OCI-LY3 (cell line): ENCODE measurements around the gene KLHL33.

Experiments
- EZH2phosphoT487 ChIP-seq: fragments of 200-600 bp; shearing (Covaris generic); IDR thresholded peaks from 2 replicates; pipeline ENCODE4 v1.6.1; 2018; ENCODE audit warnings: antibody characterized with exemption, mixed run types, low read depth
- TF ChIP-seq, protein P1 (sequence below): fragments of 200-600, 300-600 bp; sonication (generic); IDR thresholded peaks from 2 replicates; pipeline ENCODE4 v1.5.1; 2014; ENCODE audit warnings: antibody characterized with exemption, low read length, low read depth

GRCh38 chr14:20428010-20428365, 8.0 kb downstream of the KLHL33 start:
- TF ChIP-seq, protein P1, sequence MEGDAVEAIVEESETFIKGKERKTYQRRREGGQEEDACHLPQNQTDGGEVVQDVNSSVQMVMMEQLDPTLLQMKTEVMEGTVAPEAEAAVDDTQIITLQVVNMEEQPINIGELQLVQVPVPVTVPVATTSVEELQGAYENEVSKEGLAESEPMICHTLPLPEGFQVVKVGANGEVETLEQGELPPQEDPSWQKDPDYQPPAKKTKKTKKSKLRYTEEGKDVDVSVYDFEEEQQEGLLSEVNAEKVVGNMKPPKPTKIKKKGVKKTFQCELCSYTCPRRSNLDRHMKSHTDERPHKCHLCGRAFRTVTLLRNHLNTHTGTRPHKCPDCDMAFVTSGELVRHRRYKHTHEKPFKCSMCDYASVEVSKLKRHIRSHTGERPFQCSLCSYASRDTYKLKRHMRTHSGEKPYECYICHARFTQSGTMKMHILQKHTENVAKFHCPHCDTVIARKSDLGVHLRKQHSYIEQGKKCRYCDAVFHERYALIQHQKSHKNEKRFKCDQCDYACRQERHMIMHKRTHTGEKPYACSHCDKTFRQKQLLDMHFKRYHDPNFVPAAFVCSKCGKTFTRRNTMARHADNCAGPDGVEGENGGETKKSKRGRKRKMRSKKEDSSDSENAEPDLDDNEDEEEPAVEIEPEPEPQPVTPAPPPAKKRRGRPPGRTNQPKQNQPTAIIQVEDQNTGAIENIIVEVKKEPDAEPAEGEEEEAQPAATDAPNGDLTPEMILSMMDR, result no peak
- no peak for TF ChIP-seq EZH2phosphoT487
